Calu3 (cell line): ENCODE measurements around the gene PLCG1. TPM values are rescaled to one million over a fixed set of nuclear protein-coding genes. Genes with fewer than 3 reads are reported as not detected.

ENCODE experiments used
- BruUV-seq: library from RNA; stranded (reverse); fragments of 400-500 nt; replicated peaks from 2 replicates; lab custom pipeline; 2021; lab: Mats Ljungman, UMichigan
- CTCF ChIA-PET: fragments of 300-600 bp; sonication (Branson Sonifier 250); formaldehyde crosslinking; loops from one replicate; lab custom pipeline; 2022; ENCODE audit warnings: antibody characterized with exemption; lab: Charles Lee
- DNase-seq: peaks from one replicate; pipeline ENCODE4 v3.0.0; 2022
- H3K27ac Mint-ChIP-seq: one replicate; pipeline ENCODE4 v1.8.0; 2022; ENCODE audit warnings: mixed read lengths; ENCODE audit not compliant: unreplicated experiment
- H3K27me3 Mint-ChIP-seq: one replicate; pipeline ENCODE4 v1.8.0; 2022; ENCODE audit warnings: mixed read lengths; ENCODE audit not compliant: unreplicated experiment
- H3K36me3 Mint-ChIP-seq: one replicate; pipeline ENCODE4 v1.8.0; 2022; ENCODE audit warnings: mild to moderate bottlenecking, moderate library complexity, mixed read lengths; ENCODE audit not compliant: insufficient read depth, unreplicated experiment
- H3K4me1 Mint-ChIP-seq: one replicate; pipeline ENCODE4 v1.8.0; 2022; ENCODE audit warnings: mild to moderate bottlenecking, low read depth, mixed read lengths; ENCODE audit not compliant: unreplicated experiment
- H3K4me3 Mint-ChIP-seq: one replicate; pipeline ENCODE4 v1.8.0; 2022; ENCODE audit warnings: mild to moderate bottlenecking, low read depth, moderate library complexity, mixed read lengths; ENCODE audit not compliant: unreplicated experiment
- H3K9me3 Mint-ChIP-seq: one replicate; pipeline ENCODE4 v1.8.0; 2022; ENCODE audit warnings: low read depth, mixed read lengths; ENCODE audit not compliant: unreplicated experiment
- CTCF ChIP-seq: fragments of 200-600 bp; IDR thresholded peaks from one replicate; pipeline ENCODE4 v1.8.0; 2022; ENCODE audit warnings: antibody characterized with exemption; ENCODE audit not compliant: unreplicated experiment
- intact Hi-C: fragments of 100-400 bp; cut with micrococcal nuclease; formaldehyde crosslinking; loops from one replicate; pipeline ENCODE4 v1.10.0; 2022; ENCODE audit not compliant: unreplicated experiment
- total RNA-seq: library from RNA; stranded (reverse); gene quantifications from 2 replicates; pipeline ENCODE4 v1.2.3, GENCODE V29; 2022

PLCG1 gene
- total RNA-seq, 1 experiment from 2014 or later: 127 TPM

- DNase-seq: no peak
- Mint-ChIP-seq H3K4me1 (peaks cover 39% of the 10 kb centered on the region), H3K9me3 (no peaks in the 10 kb centered on the region), H3K4me3 (peak overlapping the region; percentile 78), H3K27me3 (no peaks in the 10 kb centered on the region), H3K36me3 (peaks cover 46% of the 10 kb centered on the region), H3K27ac (peak overlapping the region; percentile 82)
- BruUV-seq: no TSS peak
- CTCF ChIA-PET: interaction anchor here (0.7 to 2.9 kb wide), 16 partner anchors 8 to 275 kb away, joined by 3 to 56 read pairs (median 4); partner anchors contain the start of gene LPIN3
- no peak for TF ChIP-seq CTCF
- intact Hi-C loops: loop anchor here (1.0 to 2.0 kb wide), 4 partner anchors 37 to 205 kb away; partner anchors contain the start of gene LPIN3
These were observed 1.3 kb upstream of the PLCG1 start for GRCh38 chr20:41135888-41136679.

GRCh38 chr20:41137614-41138474 is 501 bp downstream of the PLCG1 start:
- peaks cover 50% of the 10 kb centered on the region for H3K4me1 Mint-ChIP-seq
- no TSS peak for BruUV-seq

GRCh38 chr20:41138475-41139226 is 1.3 kb downstream of the PLCG1 start:
- peak overlapping the region; percentile 48 for H3K27ac Mint-ChIP-seq
- no peaks in the 10 kb centered on the region for H3K27me3 Mint-ChIP-seq
- no peak for DNase-seq
- H3K36me3 Mint-ChIP-seq: peaks cover 40% of the 10 kb centered on the region
- TF ChIP-seq CTCF: no peak
- H3K4me3 Mint-ChIP-seq: peak overlapping the region; percentile 78
- H3K4me1 Mint-ChIP-seq: peaks cover 50% of the 10 kb centered on the region
- BruUV-seq: no TSS peak
- CTCF ChIA-PET: interaction anchor here (0.6 to 1.7 kb wide), 5 partner anchors 106 to 335 kb away, joined by 3 to 9 read pairs (median 3); partner anchors contain the start of gene LPIN3
- H3K9me3 Mint-ChIP-seq: no peaks in the 10 kb centered on the region
- intact Hi-C loops: no loop called here

More at GRCh38 chr20:41137614-41138474, 501 bp downstream of the PLCG1 start:
- Mint-ChIP-seq H3K36me3 (peaks cover 40% of the 10 kb centered on the region), H3K9me3 (no peaks in the 10 kb centered on the region), H3K27me3 (no peaks in the 10 kb centered on the region), H3K4me3 (peak overlapping the region; percentile 78), H3K27ac (peak overlapping the region; percentile 48)
- DNase-seq: peak; percentile 77
- no peak for TF ChIP-seq CTCF
- intact Hi-C loops: no loop called here
- CTCF ChIA-PET: interaction anchor here (0.6 to 2.9 kb wide), 6 partner anchors 107 to 336 kb away, joined by 3 to 56 read pairs (median 4); partner anchors contain the start of gene LPIN3
